NCI-H460 (cell line): ENCODE data around the gene TMEM53. TPM values are rescaled to one million over a fixed set of nuclear protein-coding genes. Genes with fewer than 3 reads are reported as not detected.

Source experiments
- DNase-seq: peaks from one replicate; pipeline ENCODE4 v3.0.0-alpha.2; 2016; ENCODE audit warnings: low read depth; ENCODE audit errors: extremely low read depth
- small RNA-seq, 2 experiments: library from RNA; depleted of rRNA; stranded (forward); fragments of <200 nt; gene quantifications; one replicate each; pipeline ENCODE3, GENCODE V24; 2014
- total RNA-seq: library from RNA; depleted of rRNA; stranded (reverse); fragments of >200 nt; shearing (Covaris generic); gene quantifications from 2 replicates; pipeline ENCODE4 v1.2.3, GENCODE V29; 2014; rRNA removed

The TMEM53 gene
- total RNA-seq, 1 experiment from 2014 or later: 4.5 TPM

GRCh38 chr1:44606701-44607281 is 67.5 kb downstream of the TMEM53 start:
- DNase-seq: no peak

- no peak for DNase-seq
These were observed 68.2 kb downstream of the TMEM53 start for GRCh38 chr1:44605914-44606615.

GRCh38 chr1:44604157-44604955 is 69.9 kb downstream of the TMEM53 start:
- no peak for DNase-seq

- no peak for DNase-seq
These were observed 70.6 kb downstream of the TMEM53 start for GRCh38 chr1:44603718-44604117.

Small RNAs within 50 kb of the gene (small RNA-seq; reads per million reads assigned to genes)
- 47.2 to 154 reads per million in 2 experiments for gene RNU5F-1

Other genes with a start within 250 kb of the TMEM53 start
- 0.62 TPM in 1 of 2 replicates, not detected in the other for gene ARMH1, start 233 bp upstream of the TMEM53 start, total RNA-seq
- gene RNU5D-1, start 56.7 kb upstream of the TMEM53 start, total RNA-seq: not detected in 2 replicates
- gene KIF2C, start 65.4 kb upstream of the TMEM53 start, total RNA-seq: 43.6 and 49.8 TPM in 2 replicates
- 2,929 and 2,948 TPM in 2 replicates for gene RPS8, start 101.1 kb upstream of the TMEM53 start, total RNA-seq
- not detected in 2 replicates for gene BEST4, start 113.7 kb upstream of the TMEM53 start, total RNA-seq
- 14.6 and 15.8 TPM in 2 replicates for gene PLK3, start 125.9 kb upstream of the TMEM53 start, total RNA-seq
- 0.25 TPM in 1 of 2 replicates, not detected in the other for gene DYNLT4, start 132.9 kb upstream of the TMEM53 start, total RNA-seq
- gene BTBD19, start 134.0 kb upstream of the TMEM53 start, total RNA-seq: 1.5 and 2.0 TPM in 2 replicates
- gene PTCH2, start 168.8 kb upstream of the TMEM53 start, total RNA-seq: 0.02 and 0.12 TPM in 2 replicates